Measurements from ENCODE around the gene MBNL2.

MBNL2 gene

GRCh38 chr13:97334690-97335089 is 112.6 kb downstream of the MBNL2 start:
- H3K27me3 ChIP-seq (ENCODE audit: low read length): no peaks in the 10 kb centered on the region

GRCh38 chr13:97335488-97336134 is 113.5 kb downstream of the MBNL2 start:
- no peaks in the 10 kb centered on the region for H3F3A ChIP-seq (ENCODE audit: insufficient read depth)
- H3K9me2 ChIP-seq (replicated peaks; ENCODE audit: insufficient read depth, low read length): no peaks in the 10 kb centered on the region
- H2AFZ ChIP-seq (ENCODE audit: low read depth, low read length, severe bottlenecking): no peak overlapping the region
- H3K9ac ChIP-seq (ENCODE audit: low read length): no peak overlapping the region
- no peaks in the 10 kb centered on the region for H4K20me1 ChIP-seq (ENCODE audit: low read depth, low read length)
- no peaks in the 10 kb centered on the region for H3K9me3 ChIP-seq (ENCODE audit: insufficient read depth, low read length)
- H3K4me2 ChIP-seq (ENCODE audit: low read depth, low read length, poor library complexity, severe bottlenecking): no peak overlapping the region
- H3K79me2 ChIP-seq (ENCODE audit: insufficient read depth, low read length): no peaks in the 10 kb centered on the region
- no peak overlapping the region for H3K27ac ChIP-seq (ENCODE audit: low read depth, low read length)
- H3K27me3 ChIP-seq (ENCODE audit: low read length): no peaks in the 10 kb centered on the region
- H3K4me3 ChIP-seq (ENCODE audit: insufficient read depth, low read length, poor library complexity, severe bottlenecking): no peak overlapping the region
- TF ChIP-seq EZH2phosphoT487 (conservative IDR thresholded peaks at IDR 0.05; ENCODE audit: low read length): no peak
- TF ChIP-seq, protein P1, sequence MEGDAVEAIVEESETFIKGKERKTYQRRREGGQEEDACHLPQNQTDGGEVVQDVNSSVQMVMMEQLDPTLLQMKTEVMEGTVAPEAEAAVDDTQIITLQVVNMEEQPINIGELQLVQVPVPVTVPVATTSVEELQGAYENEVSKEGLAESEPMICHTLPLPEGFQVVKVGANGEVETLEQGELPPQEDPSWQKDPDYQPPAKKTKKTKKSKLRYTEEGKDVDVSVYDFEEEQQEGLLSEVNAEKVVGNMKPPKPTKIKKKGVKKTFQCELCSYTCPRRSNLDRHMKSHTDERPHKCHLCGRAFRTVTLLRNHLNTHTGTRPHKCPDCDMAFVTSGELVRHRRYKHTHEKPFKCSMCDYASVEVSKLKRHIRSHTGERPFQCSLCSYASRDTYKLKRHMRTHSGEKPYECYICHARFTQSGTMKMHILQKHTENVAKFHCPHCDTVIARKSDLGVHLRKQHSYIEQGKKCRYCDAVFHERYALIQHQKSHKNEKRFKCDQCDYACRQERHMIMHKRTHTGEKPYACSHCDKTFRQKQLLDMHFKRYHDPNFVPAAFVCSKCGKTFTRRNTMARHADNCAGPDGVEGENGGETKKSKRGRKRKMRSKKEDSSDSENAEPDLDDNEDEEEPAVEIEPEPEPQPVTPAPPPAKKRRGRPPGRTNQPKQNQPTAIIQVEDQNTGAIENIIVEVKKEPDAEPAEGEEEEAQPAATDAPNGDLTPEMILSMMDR (IDR thresholded peaks at IDR 0.05; ENCODE audit: insufficient read depth, low read length, poor library complexity, severe bottlenecking): no peak
- H3K36me3 ChIP-seq (ENCODE audit: low read length): no peaks in the 10 kb centered on the region

More at GRCh38 chr13:97334690-97335089, 112.6 kb downstream of the MBNL2 start:
- H2AFZ ChIP-seq (ENCODE audit: low read depth, low read length, severe bottlenecking): no peak overlapping the region
- H3K36me3 ChIP-seq (ENCODE audit: low read length): no peaks in the 10 kb centered on the region
- H3K9me2 ChIP-seq (replicated peaks; ENCODE audit: insufficient read depth, low read length): no peaks in the 10 kb centered on the region
- no peak overlapping the region for H3K4me3 ChIP-seq (ENCODE audit: insufficient read depth, low read length, poor library complexity, severe bottlenecking)
- no peaks in the 10 kb centered on the region for H3F3A ChIP-seq (ENCODE audit: insufficient read depth)
- no peak overlapping the region for H3K4me2 ChIP-seq (ENCODE audit: low read depth, low read length, poor library complexity, severe bottlenecking)
- H3K9me3 ChIP-seq (ENCODE audit: insufficient read depth, low read length): no peaks in the 10 kb centered on the region
- H3K27ac ChIP-seq (ENCODE audit: low read depth, low read length): no peak overlapping the region
- H3K9ac ChIP-seq (ENCODE audit: low read length): no peak overlapping the region
- H4K20me1 ChIP-seq (ENCODE audit: low read depth, low read length): no peaks in the 10 kb centered on the region
- TF ChIP-seq, protein P1 (IDR thresholded peaks at IDR 0.05; ENCODE audit: insufficient read depth, low read length, poor library complexity, severe bottlenecking): no peak
- no peak for TF ChIP-seq EZH2phosphoT487 (conservative IDR thresholded peaks at IDR 0.05; ENCODE audit: low read length)
- no peaks in the 10 kb centered on the region for H3K79me2 ChIP-seq (ENCODE audit: insufficient read depth, low read length)

DNA sequence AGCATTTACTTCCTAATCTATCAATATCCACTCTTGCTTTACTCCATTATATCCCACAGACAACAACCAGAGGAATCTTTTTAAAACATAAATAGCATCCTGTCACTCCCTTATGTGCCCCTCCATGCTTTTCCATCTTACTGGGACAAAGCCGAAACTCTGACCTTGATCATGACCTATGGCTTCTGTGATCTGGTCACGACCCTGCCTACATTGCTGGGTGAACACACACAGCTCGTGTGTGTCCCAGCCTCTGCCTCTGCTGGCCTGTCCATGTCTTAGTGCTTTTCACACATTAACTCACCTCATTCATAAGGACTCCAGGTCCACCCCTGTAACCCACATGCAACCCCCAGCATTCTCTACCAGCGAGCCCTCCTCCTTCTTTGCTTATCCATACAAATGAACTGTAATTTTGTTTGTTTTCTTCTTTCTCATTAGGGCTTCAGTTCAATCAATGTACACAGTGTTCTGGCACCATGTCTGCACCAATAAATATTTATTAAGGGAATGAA is 115.9 kb downstream of the MBNL2 start:
- H3F3A ChIP-seq (ENCODE audit: insufficient read depth): no peaks in the 10 kb centered on the region
- no peak overlapping the region for H3K4me2 ChIP-seq (ENCODE audit: low read depth, low read length, poor library complexity, severe bottlenecking)
- no peaks in the 10 kb centered on the region for H3K9me2 ChIP-seq (replicated peaks; ENCODE audit: insufficient read depth, low read length)
- TF ChIP-seq, protein P1 (IDR thresholded peaks at IDR 0.05; ENCODE audit: insufficient read depth, low read length, poor library complexity, severe bottlenecking): no peak
- no peak for TF ChIP-seq EZH2phosphoT487 (conservative IDR thresholded peaks at IDR 0.05; ENCODE audit: low read length)
- H3K79me2 ChIP-seq (ENCODE audit: insufficient read depth, low read length): no peaks in the 10 kb centered on the region
- no peak overlapping the region for H2AFZ ChIP-seq (ENCODE audit: low read depth, low read length, severe bottlenecking)
- H3K9ac ChIP-seq (ENCODE audit: low read length): no peak overlapping the region
- no peaks in the 10 kb centered on the region for H3K36me3 ChIP-seq (ENCODE audit: low read length)
- H3K27me3 ChIP-seq (ENCODE audit: low read length): no peaks in the 10 kb centered on the region
- H4K20me1 ChIP-seq (ENCODE audit: low read depth, low read length): no peaks in the 10 kb centered on the region
- no peaks in the 10 kb centered on the region for H3K9me3 ChIP-seq (ENCODE audit: insufficient read depth, low read length)
- H3K4me3 ChIP-seq (ENCODE audit: insufficient read depth, low read length, poor library complexity, severe bottlenecking): no peak overlapping the region
- no peak overlapping the region for H3K27ac ChIP-seq (ENCODE audit: low read depth, low read length)
